Choroid plexus epithelial cell (primary cell): ENCODE results near the gene ABLIM2.

ENCODE experiments used
- DNase-seq: peaks from one replicate; pipeline ENCODE4 v3.0.0-alpha.2; 2010; ENCODE audit warnings: low read depth
- H3K4me3 ChIP-seq: 2 replicates; pipeline ENCODE4 v1.5.1; 2011; ENCODE audit warnings: low read depth, mild to moderate bottlenecking, control low read depth, low read length, moderate library complexity
- CTCF ChIP-seq: conservative IDR thresholded peaks from 2 replicates; pipeline ENCODE4 v1.5.1; 2011; ENCODE audit warnings: low read depth, mild to moderate bottlenecking, control low read depth, inconsistent platforms, low read length, moderate library complexity

ABLIM2 gene

GRCh38 chr4:8069102-8069752 is 89.4 kb downstream of the ABLIM2 start:
- DNase-seq = no peak
- no peak overlapping the region for H3K4me3 ChIP-seq
- TF ChIP-seq CTCF = no peak

DNA sequence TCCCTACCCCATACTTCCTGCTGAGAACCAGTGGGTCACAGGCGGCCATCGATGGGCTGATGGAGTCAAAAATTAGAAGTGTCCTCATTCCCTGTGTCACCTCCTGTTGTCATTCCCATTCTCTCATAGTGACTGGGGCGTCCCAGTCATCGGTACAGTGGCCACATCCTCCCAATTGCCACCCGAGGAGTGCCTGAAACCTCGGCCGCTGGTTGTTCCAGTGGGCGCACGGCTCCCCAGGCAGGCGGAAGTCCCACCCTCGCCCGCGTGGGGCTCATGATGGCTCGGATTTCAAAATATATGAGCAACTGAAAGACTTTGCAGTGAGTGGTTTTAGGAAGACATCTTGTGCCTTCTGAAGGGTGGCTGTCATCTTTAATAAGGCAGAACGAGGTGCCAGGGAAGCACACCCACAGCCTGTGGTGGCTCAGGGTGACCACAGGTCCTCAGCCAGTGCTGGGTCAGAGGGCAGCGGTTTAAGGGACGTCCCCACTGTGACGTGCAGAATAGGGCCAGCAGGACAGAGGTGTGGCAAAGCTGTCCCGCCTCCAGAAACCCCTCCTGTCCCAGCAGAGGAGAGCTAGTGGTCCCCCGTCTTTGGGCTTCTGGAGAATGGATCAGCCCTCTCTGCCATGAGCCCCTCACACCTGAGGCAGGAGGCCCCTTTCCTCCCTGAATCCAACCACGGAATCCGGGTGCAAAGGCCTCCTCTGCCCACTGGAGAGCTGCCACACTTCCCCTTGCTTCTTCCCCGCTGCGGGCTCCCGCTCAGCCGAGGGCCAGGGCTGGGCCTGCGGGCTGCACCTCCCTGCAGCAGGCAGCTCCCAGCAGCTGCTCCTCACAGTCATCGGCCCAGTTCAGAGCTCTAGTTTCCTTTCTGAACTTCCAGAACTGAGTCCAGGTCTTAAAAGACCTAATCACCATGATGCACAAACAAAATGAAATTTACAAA is 90.4 kb downstream of the ABLIM2 start:
- TF ChIP-seq CTCF = no peak
- no peak overlapping the region for H3K4me3 ChIP-seq
- no peak for DNase-seq

DNA sequence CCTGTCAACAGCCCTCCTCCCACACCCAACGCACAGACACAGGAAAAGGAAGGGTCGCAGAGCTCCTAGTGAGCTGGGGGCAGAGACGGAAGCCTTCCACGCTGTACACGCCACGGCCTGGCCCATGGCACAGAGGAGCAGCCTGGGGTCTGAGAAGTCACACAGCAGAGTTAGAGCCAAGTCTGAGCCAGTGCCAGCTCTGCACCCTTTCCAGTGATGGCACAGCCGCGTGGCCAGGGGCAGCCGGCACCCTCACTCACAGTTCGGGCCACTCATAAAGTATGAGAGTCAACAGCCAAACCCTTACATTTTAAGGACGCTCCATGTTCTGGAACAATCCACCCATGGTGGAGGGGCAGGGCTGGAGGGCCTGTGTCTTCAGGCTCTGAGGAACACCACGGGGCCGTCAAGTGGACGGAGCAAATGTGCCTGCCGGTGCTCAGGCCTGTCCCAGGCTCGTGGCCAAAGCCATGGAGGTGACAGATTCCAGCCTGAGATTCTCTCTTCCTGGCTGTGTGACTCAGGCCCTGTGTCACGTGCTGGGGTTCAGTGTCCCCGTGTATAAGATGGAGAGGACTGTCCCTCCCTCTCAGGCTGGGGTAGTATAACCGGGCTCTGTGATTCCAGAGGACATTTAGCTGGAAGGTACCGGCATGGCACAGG is 91.2 kb downstream of the ABLIM2 start:
- no peak overlapping the region for H3K4me3 ChIP-seq
- TF ChIP-seq CTCF = no peak
- DNase-seq = no peak

GRCh38 chr4:8066336-8066931 is 92.2 kb downstream of the ABLIM2 start:
- no peak overlapping the region for H3K4me3 ChIP-seq
- TF ChIP-seq CTCF = no peak
- DNase-seq = no peak

DNA sequence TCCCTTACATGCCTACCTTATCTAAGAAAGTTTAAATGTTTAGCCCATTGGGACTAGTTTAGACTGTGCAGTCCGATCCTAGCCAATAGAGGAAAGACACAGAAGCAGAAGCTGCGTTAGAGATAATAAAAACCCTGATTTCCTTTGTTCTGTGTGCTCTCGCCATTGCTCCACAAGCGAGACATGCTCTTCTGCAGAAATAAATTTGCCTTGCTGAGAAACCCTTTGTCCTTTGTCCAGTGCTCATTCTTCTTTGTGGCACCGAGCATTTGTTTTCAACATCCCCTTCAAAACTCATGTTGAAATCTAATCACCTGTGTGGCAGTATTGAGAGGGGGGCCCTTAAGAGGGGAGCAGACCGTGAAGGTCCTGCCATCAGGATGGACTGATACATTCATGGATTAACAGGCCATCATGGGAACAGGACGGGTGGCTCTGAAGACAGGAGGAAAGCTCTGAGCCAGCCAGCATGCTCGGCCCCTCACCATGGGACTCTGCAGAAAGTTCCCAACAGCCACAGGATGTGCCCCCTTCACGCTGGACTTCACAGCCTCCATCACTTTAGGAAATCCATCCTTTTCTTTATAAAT is 94.5 kb downstream of the ABLIM2 start:
- DNase-seq = no peak
- H3K4me3 ChIP-seq = no peak overlapping the region
- no peak for TF ChIP-seq CTCF

DNA sequence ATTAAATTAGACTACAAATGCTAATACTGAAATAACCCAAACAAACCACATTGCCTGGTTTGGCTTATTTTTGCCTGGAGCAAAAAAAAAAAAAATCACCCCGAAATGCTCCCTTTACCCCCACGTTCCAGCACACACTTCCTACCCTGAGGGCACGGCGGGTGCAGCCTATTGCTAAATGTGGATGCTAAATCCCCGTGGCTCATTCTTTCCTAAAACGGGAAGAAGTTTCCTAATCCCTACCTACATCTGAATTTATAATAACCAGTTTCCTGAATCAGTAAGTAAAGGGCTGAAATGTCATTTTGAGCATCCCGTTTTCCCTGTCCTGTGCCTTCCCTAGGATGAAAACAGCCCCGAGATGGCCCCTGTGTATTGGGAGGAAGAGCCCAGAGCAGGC is 97.0 kb downstream of the ABLIM2 start:
- H3K4me3 ChIP-seq = no peak overlapping the region
- DNase-seq = no peak
- TF ChIP-seq CTCF = no peak
